ENCODE data around the gene MCCD1. TPM values are rescaled to one million over a fixed set of nuclear protein-coding genes. Genes with fewer than 3 reads are reported as not detected.

Gene MCCD1
- total RNA-seq, 2 donors from 2014 or later: not detected

- H3K9me3 Mint-ChIP-seq: peaks cover 11% of the 10 kb centered on the region
- DNase-seq: no peak
- WGBS, 2 experiments (ENCODE audit: insufficient coverage in 1 of 2, insufficient read length in 1 of 2): 80 to 91% methylated on average over 4 to 5 of the region's 5 CpGs
Measured at GRCh38 chr6:31513456-31514165, 15.2 kb upstream of the MCCD1 start.

GRCh38 chr6:31521835-31522234 lies 6.9 kb upstream of the MCCD1 start:
- Histone ChIP-seq H3K4me1 (ENCODE audit: control insufficient read depth, insufficient read depth, low read length) (no peaks in the 10 kb centered on the region), H3K36me3 (ENCODE audit: control insufficient read depth, insufficient read depth, low read length) (no peaks in the 10 kb centered on the region), H3K9me3 (ENCODE audit: control insufficient read depth, low read length) (no peaks in the 10 kb centered on the region), H3K4me3 (ENCODE audit: low read length) (no peak overlapping the region), H3K27me3 (ENCODE audit: control insufficient read depth, insufficient read depth, low read length, poor library complexity, severe bottlenecking) (no peaks in the 10 kb centered on the region), H3K27ac (ENCODE audit: low read depth, low read length) (no peak overlapping the region), H3K9ac (ENCODE audit: extremely low read depth, low read length, poor library complexity, severe bottlenecking) (no peak overlapping the region)
- Mint-ChIP-seq H3K9me3 (no peaks in the 10 kb centered on the region), H3K27ac (no peak overlapping the region), H3K27me3 (ENCODE audit: insufficient read depth) (peaks cover 18% of the 10 kb centered on the region), H3K4me1 (no peaks in the 10 kb centered on the region), H3K4me3 (no peak overlapping the region), H3K36me3 (ENCODE audit: low read depth) (no peaks in the 10 kb centered on the region)
- DNase-seq: no peak
- no peak for TF ChIP-seq CTCF (conservative IDR thresholded peaks at IDR 0.05)
- 89% methylated on average over 3 of the region's 3 CpGs; no CpG with 5 or more reads in 1 of the 2 experiments for WGBS, 2 experiments (ENCODE audit: insufficient coverage in 1 of 2, insufficient read length in 1 of 2)

More at GRCh38 chr6:31513456-31514165, 15.2 kb upstream of the MCCD1 start:
- Histone ChIP-seq H3K27me3 (ENCODE audit: control insufficient read depth, insufficient read depth, low read length, poor library complexity, severe bottlenecking) (no peaks in the 10 kb centered on the region), H3K4me3 (ENCODE audit: low read length) (no peak overlapping the region), H3K9me3 (ENCODE audit: control insufficient read depth, low read length) (peaks cover 7% of the 10 kb centered on the region), H3K4me1 (ENCODE audit: control insufficient read depth, insufficient read depth, low read length) (no peaks in the 10 kb centered on the region), H3K9ac (ENCODE audit: extremely low read depth, low read length, poor library complexity, severe bottlenecking) (no peak overlapping the region), H3K36me3 (ENCODE audit: control insufficient read depth, insufficient read depth, low read length) (no peaks in the 10 kb centered on the region), H3K27ac (ENCODE audit: low read depth, low read length) (no peak overlapping the region)
- Mint-ChIP-seq H3K4me3 (no peak overlapping the region), H3K27me3 (ENCODE audit: insufficient read depth) (no peaks in the 10 kb centered on the region), H3K27ac (no peak overlapping the region), H3K4me1 (no peaks in the 10 kb centered on the region), H3K36me3 (ENCODE audit: low read depth) (peaks cover 24% of the 10 kb centered on the region)
- TF ChIP-seq CTCF (conservative IDR thresholded peaks at IDR 0.05): no peak

GRCh38 chr6:31525553-31525931 lies 3.2 kb upstream of the MCCD1 start:
- H3K4me1 Mint-ChIP-seq: peaks cover 13% of the 10 kb centered on the region
- Histone ChIP-seq H3K4me3 (ENCODE audit: low read length) (no peak overlapping the region), H3K9me3 (ENCODE audit: control insufficient read depth, low read length) (no peaks in the 10 kb centered on the region), H3K36me3 (ENCODE audit: control insufficient read depth, insufficient read depth, low read length) (peaks cover 11% of the 10 kb centered on the region), H3K4me1 (ENCODE audit: control insufficient read depth, insufficient read depth, low read length) (no peaks in the 10 kb centered on the region), H3K9ac (ENCODE audit: extremely low read depth, low read length, poor library complexity, severe bottlenecking) (no peak overlapping the region), H3K27ac (ENCODE audit: low read depth, low read length) (no peak overlapping the region), H3K27me3 (ENCODE audit: control insufficient read depth, insufficient read depth, low read length, poor library complexity, severe bottlenecking) (no peaks in the 10 kb centered on the region)
- no peak for TF ChIP-seq CTCF (conservative IDR thresholded peaks at IDR 0.05)
- H3K36me3 Mint-ChIP-seq (ENCODE audit: low read depth): peaks cover 11% of the 10 kb centered on the region
- no peak for DNase-seq
- WGBS, 2 experiments (ENCODE audit: insufficient coverage in 1 of 2, insufficient read length in 1 of 2): 89 to 100% methylated on average over 3 to 7 of the region's 8 CpGs
- no peak overlapping the region for H3K4me3 Mint-ChIP-seq
- no peak overlapping the region for H3K27ac Mint-ChIP-seq
- H3K27me3 Mint-ChIP-seq (ENCODE audit: insufficient read depth): peaks cover 12% of the 10 kb centered on the region
- H3K9me3 Mint-ChIP-seq: no peaks in the 10 kb centered on the region
